Stomach (tissue), 9 donors: Measurements from ENCODE around the gene DPP6. TPM values are rescaled to one million over a fixed set of nuclear protein-coding genes. Genes with fewer than 3 reads are reported as not detected.

Source experiments
- DNase-seq, 2 donors: peaks; one replicate each; pipeline versions ENCODE4 v3.0.0 to v3.0.0-alpha.2; 2013 to 2019
- H3K27ac ChIP-seq, 5 donors: fragments of 200-600 bp in 4 of 5; sonication (generic) in 4 of 5; one replicate each; pipeline ENCODE4 v1.5.1; 2013 to 2019; ENCODE audit warnings: mild to moderate bottlenecking in 1 of 5, moderate library complexity in 1 of 5
- H3K27me3 ChIP-seq, 3 donors: fragments of 200-600 bp; sonication (generic); one replicate each; pipeline ENCODE4 v1.5.1; 2017 to 2019; ENCODE audit warnings: mixed run types in 1 of 3
- H3K36me3 ChIP-seq, 4 donors: fragments of 200-600 bp; sonication (generic); 1 replicate in 3 of 4; 2 replicates in 1 of 4; pipeline ENCODE4 v1.5.1; 2016 to 2019
- H3K4me1 ChIP-seq, 4 donors: fragments of 200-600 bp; sonication (generic); one replicate each; pipeline ENCODE4 v1.5.1; 2016 to 2019
- H3K4me3 ChIP-seq, 4 donors: fragments of 200-600 bp; sonication (generic) in 3 of 4; one replicate each; pipeline ENCODE4 v1.5.1; 2016 to 2019; ENCODE audit warnings: mild to moderate bottlenecking in 1 of 4
- H3K9me3 ChIP-seq, 4 donors: fragments of 200-600 bp; sonication (generic); one replicate each; pipeline ENCODE4 v1.5.1; 2016 to 2019
- EP300 ChIP-seq: sonication (generic); formaldehyde crosslinking; IDR thresholded peaks from one replicate; pipeline ENCODE4 v1.6.1; 2017; ENCODE audit warnings: antibody characterized with exemption
- POLR2A ChIP-seq, 4 donors: fragments of 450-650 bp; IDR thresholded peaks; one replicate each; pipeline ENCODE4 v1.6.1; 2016; ENCODE audit warnings: antibody characterized with exemption in 4 of 4, control low read depth in 2 of 4, mild to moderate bottlenecking in 1 of 4, moderate library complexity in 1 of 4
- POLR2AphosphoS5 ChIP-seq, 3 donors: sonication (generic); formaldehyde crosslinking; IDR thresholded peaks; one replicate each; pipeline ENCODE4 v1.6.1; 2016; ENCODE audit warnings: antibody characterized with exemption in 3 of 3
- WGBS, 5 donors: extraction: QIAGEN DNeasy Blood & Tissue Kit in 3 of 5; methylation state at CpG; one replicate each; pipeline versions ENCODE4 v1.1.5 to v1.1.7; 2013 to 2018; 5-methylcytosine and 5-hydroxymethylcytosine counted together
- intact Hi-C: fragments of 100-400 bp; cut with DNase I; formaldehyde crosslinking; loops from one replicate; pipeline ENCODE4 v1.15.1; 2023; ENCODE audit warnings: low total_unique reads
- polyA plus RNA-seq, 3 donors: library from polyadenylated mRNA; stranded (reverse); fragments of 200-250 nt; gene quantifications; one replicate each; pipeline ENCODE4 v1.2.3, GENCODE V29; 2013
- total RNA-seq, 5 donors: library from RNA; depleted of rRNA; stranded (reverse); fragments of >200 nt; gene quantifications; one replicate each; pipeline versions ENCODE4 v1.1.0 to v1.2.3, GENCODE V29; 2014 to 2016
- TF ChIP-seq, protein P1 (sequence below), 7 experiments: fragments of 450-650 bp in 4 of 7; fragments of 200-600 bp in 3 of 7; sonication (generic) in 3 of 7; IDR thresholded peaks; one replicate each; pipeline ENCODE4 v1.5.1; 2016 to 2019; ENCODE audit warnings: antibody characterized with exemption in 7 of 7, control low read depth in 2 of 7, mild to moderate bottlenecking in 1 of 7
- donor health status: healthy with polysubstance abuse.
- donor health status: Bipolar disorder and iron deficiency.
- donor health status: healthy.

Gene DPP6
- total and polyA plus RNA-seq, 8 donors = 0.15 to 29.8 (median 4.9) TPM

DNA sequence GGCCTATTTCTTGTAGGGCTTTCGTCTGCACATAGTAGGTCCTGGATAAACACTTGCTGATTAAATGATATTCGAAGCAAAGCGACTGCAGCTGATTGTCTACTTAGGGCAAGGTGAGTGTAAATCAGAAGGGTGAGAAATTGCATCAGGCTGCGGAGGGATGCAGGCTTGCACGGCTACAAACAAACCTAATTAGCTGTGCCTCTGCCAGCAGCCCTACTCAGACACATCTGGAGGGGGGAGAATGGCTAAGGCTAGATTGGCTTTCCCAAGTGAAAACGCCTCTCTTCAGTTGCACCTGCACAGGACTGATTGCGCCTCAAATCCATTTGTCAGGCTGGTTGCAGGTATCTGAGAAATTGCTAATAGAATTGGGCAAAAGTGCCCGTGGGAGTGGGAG is 247.5 kb downstream of the DPP6 start:
- intact Hi-C loops = no loop called here
- TF ChIP-seq POLR2AphosphoS5 (IDR thresholded peaks at IDR 0.05) = no peak
- TF ChIP-seq EP300 = no peak
- TF ChIP-seq, protein P1, sequence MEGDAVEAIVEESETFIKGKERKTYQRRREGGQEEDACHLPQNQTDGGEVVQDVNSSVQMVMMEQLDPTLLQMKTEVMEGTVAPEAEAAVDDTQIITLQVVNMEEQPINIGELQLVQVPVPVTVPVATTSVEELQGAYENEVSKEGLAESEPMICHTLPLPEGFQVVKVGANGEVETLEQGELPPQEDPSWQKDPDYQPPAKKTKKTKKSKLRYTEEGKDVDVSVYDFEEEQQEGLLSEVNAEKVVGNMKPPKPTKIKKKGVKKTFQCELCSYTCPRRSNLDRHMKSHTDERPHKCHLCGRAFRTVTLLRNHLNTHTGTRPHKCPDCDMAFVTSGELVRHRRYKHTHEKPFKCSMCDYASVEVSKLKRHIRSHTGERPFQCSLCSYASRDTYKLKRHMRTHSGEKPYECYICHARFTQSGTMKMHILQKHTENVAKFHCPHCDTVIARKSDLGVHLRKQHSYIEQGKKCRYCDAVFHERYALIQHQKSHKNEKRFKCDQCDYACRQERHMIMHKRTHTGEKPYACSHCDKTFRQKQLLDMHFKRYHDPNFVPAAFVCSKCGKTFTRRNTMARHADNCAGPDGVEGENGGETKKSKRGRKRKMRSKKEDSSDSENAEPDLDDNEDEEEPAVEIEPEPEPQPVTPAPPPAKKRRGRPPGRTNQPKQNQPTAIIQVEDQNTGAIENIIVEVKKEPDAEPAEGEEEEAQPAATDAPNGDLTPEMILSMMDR (IDR thresholded peaks at IDR 0.05) = no peak
- no peak for TF ChIP-seq POLR2A (IDR thresholded peaks at IDR 0.05)
- DNase-seq = no peak
- Histone ChIP-seq H3K36me3 (no peaks in the 10 kb centered on the region), H3K9me3 (no peaks in the 10 kb centered on the region), H3K4me3 (no peak overlapping the region), H3K27me3 (peaks cover 0 to 14% (median 0%) of the 10 kb centered on the region in 3 donors), H3K4me1 (no peaks in the 10 kb centered on the region), H3K27ac (no peak overlapping the region)
- WGBS, 5 donors = 76 to 85% (median 82%) methylated on average over 8 of the region's 8 CpGs

DNA sequence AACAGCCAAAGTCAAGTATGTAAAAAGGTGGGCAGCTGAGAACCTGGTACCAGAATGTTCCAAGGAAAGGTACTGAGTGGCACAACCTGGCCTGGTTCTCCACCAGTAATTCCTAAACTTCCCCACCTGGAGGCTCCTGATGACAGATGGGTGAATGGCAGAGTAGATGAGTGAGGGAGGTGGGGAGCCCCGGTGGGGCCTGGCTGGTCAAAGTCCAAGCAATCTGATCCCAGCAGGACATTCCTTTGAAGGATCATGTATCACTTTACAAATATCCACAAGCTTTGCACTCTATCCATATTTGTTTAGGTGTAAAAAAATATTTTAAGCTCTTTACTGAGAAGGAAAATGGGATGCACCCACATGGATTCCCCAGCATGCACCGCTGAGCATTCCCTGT is 250.2 kb downstream of the DPP6 start:
- Histone ChIP-seq H3K9me3 (no peaks in the 10 kb centered on the region), H3K27ac (no peak overlapping the region), H3K4me1 (peaks cover 0 to 4% (median 0%) of the 10 kb centered on the region in 4 donors), H3K4me3 (no peak overlapping the region), H3K27me3 (peaks cover 0 to 39% (median 0%) of the 10 kb centered on the region in 3 donors), H3K36me3 (no peaks in the 10 kb centered on the region)
- intact Hi-C loops = no loop called here
- TF ChIP-seq POLR2A (IDR thresholded peaks at IDR 0.05) = no peak
- TF ChIP-seq, protein P1 (IDR thresholded peaks at IDR 0.05) = no peak
- TF ChIP-seq EP300 = no peak
- TF ChIP-seq POLR2AphosphoS5 (IDR thresholded peaks at IDR 0.05) = no peak
- WGBS, 5 donors = 27 to 51% (median 43%) methylated on average over 2 of the region's 2 CpGs
- DNase-seq = no peak

DNA sequence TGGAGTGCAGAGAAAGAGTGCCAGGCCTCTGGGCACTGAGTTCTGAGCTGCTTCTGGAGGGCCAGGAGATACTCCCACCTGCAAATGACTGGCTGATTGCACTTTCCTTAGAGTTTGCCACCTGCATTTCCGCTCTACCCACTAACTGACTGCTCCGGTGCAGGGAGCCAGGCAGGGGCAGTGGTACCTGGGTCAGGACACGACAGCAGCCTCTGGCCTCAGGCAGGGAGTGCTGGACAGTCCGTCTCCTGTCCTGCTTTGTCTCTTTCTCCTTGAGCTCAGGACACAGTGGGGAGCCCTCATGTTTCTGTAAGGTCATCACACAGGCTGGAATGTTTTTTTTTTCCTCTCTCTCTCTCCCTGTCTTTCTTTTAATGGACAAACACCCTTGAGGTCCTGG is 252.0 kb downstream of the DPP6 start:
- Histone ChIP-seq H3K9me3 (no peaks in the 10 kb centered on the region), H3K27me3 (peaks cover 0 to 41% (median 0%) of the 10 kb centered on the region in 3 donors), H3K27ac (no peak overlapping the region), H3K36me3 (no peaks in the 10 kb centered on the region), H3K4me1 (peaks cover 0 to 4% (median 0%) of the 10 kb centered on the region in 4 donors), H3K4me3 (no peak overlapping the region)
- intact Hi-C loops = no loop called here
- no peak for DNase-seq
- WGBS, 5 donors = 47 to 62% (median 55%) methylated on average over 3 to 4 of the region's 4 CpGs
- TF ChIP-seq POLR2AphosphoS5 (IDR thresholded peaks at IDR 0.05) = no peak
- TF ChIP-seq EP300 = no peak
- TF ChIP-seq, protein P1 (IDR thresholded peaks at IDR 0.05) = no peak
- no peak for TF ChIP-seq POLR2A (IDR thresholded peaks at IDR 0.05)

DNA sequence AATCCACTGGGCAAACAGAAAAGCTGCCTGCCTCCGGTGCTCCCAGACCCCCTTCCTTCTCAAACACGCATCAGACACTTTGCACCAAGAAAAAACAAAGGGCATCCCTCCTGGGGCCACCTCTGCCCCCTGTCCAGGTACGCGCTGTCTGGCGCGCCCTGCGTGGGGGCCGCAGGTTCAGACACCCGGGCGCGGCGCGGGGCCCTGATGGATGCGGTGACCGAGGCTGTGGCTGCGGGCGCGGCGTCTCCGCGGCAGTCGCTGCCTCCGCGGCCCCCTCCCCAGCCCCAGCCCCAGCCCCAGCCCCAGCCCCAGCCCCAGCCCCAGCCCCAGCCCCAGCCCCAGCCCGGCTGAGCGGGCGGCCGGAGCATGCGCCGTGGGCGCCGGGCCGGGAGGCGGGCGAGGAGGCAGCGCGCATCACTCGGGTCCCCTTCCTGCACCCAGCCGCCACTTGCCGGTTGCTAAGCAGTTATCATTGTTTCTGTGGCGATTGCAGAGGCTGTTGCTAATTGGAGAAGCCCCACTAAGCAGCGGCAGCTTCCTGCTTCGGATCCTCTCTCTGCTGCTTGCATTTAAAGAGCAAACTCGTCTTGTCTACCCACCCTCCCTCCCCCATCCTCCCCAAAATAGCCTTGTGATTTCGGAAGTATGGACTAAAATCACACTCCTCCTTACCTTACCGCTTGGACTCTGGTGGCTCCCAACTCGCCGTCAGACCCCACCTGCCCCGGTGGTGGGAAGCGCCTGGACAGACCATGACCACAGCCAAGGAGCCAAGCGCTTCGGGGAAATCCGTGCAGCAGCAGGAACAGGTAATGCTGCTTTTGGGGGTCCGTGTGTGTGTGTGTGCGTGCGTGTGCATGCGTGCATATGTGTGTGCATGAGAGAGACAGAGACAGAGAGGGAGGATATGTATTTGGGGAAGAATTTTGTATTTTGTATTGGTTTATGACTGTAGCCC is 252.8 kb downstream of the DPP6 start:
- Histone ChIP-seq H3K4me1 (peaks cover 0 to 4% (median 0%) of the 10 kb centered on the region in 4 donors), H3K27me3 (peaks cover 0 to 41% (median 0%) of the 10 kb centered on the region in 3 donors), H3K4me3 (no peak overlapping the region), H3K9me3 (no peaks in the 10 kb centered on the region), H3K27ac (no peak overlapping the region), H3K36me3 (no peaks in the 10 kb centered on the region)
- peak in 1 of 2 donors; percentile 56 for DNase-seq
- intact Hi-C loops = no loop called here
- 9 to 26% (median 10%) methylated on average over 23 to 57 of the region's 57 CpGs for WGBS, 5 donors
- TF ChIP-seq POLR2AphosphoS5 (IDR thresholded peaks at IDR 0.05) (no peak), POLR2A (IDR thresholded peaks at IDR 0.05) (no peak), EP300 (no peak)
- TF ChIP-seq, protein P1 (IDR thresholded peaks at IDR 0.05) = no peak
